Muscle layer of colon (tissue), 2 donors: ENCODE data around the gene CAV1.

Source experiments
- H3K27ac ChIP-seq: one replicate; pipeline ENCODE4 v1.7.0; 2013; ENCODE audit warnings: low read depth, mild to moderate bottlenecking, low read length, moderate library complexity
- H3K27me3 ChIP-seq, 2 donors: one replicate each; pipeline ENCODE4 v1.7.0; 2013; ENCODE audit warnings: low read length in 2 of 2, mild to moderate bottlenecking in 2 of 2; ENCODE audit not compliant: insufficient read depth in 2 of 2, control insufficient read depth in 1 of 2
- H3K36me3 ChIP-seq: one replicate; pipeline ENCODE4 v1.7.0; 2013; ENCODE audit warnings: mild to moderate bottlenecking, low read length; ENCODE audit not compliant: insufficient read depth
- H3K4me1 ChIP-seq: one replicate; pipeline ENCODE4 v1.7.0; 2013; ENCODE audit warnings: mild to moderate bottlenecking, low read length; ENCODE audit not compliant: insufficient read depth
- H3K4me3 ChIP-seq, 2 donors: one replicate each; pipeline ENCODE4 v1.7.0; 2013; ENCODE audit warnings: low read length in 2 of 2, low read depth in 1 of 2, mild to moderate bottlenecking in 1 of 2, moderate library complexity in 1 of 2
- H3K9ac ChIP-seq: one replicate; pipeline ENCODE4 v1.7.0; 2013; ENCODE audit warnings: low read length
- H3K9me3 ChIP-seq: one replicate; pipeline ENCODE4 v1.7.0; 2013; ENCODE audit warnings: mild to moderate bottlenecking, low read length
- donor health status: abdominal sarcoma.
- donor health status: Adenocarcinoma of cecum.

CAV1 gene

GRCh38 chr7:116601426-116601825 lies 76.6 kb downstream of the CAV1 start:
- Histone ChIP-seq H3K36me3 (no peaks in the 10 kb centered on the region), H3K27me3 (no peaks in the 10 kb centered on the region), H3K27ac (no peak overlapping the region), H3K4me3 (no peak overlapping the region), H3K4me1 (no peaks in the 10 kb centered on the region), H3K9ac (no peak overlapping the region), H3K9me3 (no peaks in the 10 kb centered on the region)

DNA sequence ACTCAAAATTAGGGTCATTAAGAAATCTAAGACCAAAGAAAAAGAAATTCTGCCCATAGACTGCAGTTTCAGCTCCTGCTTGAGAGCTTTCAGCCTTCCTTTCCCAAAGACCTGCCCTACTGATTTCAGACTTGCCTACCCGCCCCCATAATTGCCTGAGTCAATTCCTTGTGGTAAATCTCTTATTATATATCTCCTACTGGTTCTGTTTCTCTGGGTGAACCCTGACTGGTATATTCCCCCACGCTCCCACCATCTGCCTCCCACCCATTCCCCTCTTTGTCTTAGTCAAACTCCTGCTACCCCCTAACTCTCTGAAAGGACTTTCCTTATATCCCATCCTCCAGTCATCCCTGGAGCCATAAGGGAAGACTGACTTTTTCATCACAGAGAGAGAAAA lies 82.5 kb downstream of the CAV1 start:
- H3K27me3 ChIP-seq: no peaks in the 10 kb centered on the region
- no peaks in the 10 kb centered on the region for H3K36me3 ChIP-seq
- H3K9ac ChIP-seq: no peak overlapping the region
- no peaks in the 10 kb centered on the region for H3K4me1 ChIP-seq
- no peaks in the 10 kb centered on the region for H3K9me3 ChIP-seq
- H3K4me3 ChIP-seq: no peak overlapping the region
- H3K27ac ChIP-seq: no peak overlapping the region

- H3K36me3 ChIP-seq: no peaks in the 10 kb centered on the region
- H3K4me1 ChIP-seq: no peaks in the 10 kb centered on the region
- no peak overlapping the region for H3K27ac ChIP-seq
- no peak overlapping the region for H3K9ac ChIP-seq
- H3K9me3 ChIP-seq: no peaks in the 10 kb centered on the region
- H3K4me3 ChIP-seq: no peak overlapping the region
- no peaks in the 10 kb centered on the region for H3K27me3 ChIP-seq
Observed at GRCh38 chr7:116610210-116610609, 85.4 kb downstream of the CAV1 start.

DNA sequence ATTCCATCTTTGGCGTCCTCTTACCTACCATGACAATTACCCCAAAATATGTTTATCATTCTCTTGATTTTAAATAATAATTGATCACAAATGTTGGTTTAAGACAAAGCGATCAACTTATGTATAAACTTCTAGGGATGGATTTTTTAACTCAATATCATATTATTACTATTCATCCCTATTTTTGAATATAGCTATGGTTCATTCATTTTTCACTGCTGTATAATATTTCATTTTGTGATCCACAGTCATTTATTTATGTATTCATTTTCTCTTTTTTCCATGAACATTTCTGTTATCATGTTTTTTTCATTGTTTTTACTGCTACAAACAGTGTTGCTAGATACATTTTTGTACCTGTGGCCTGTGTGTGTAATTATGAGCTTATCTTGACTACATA lies 85.9 kb downstream of the CAV1 start:
- Histone ChIP-seq H3K9me3 (no peaks in the 10 kb centered on the region), H3K36me3 (no peaks in the 10 kb centered on the region), H3K4me3 (no peak overlapping the region), H3K4me1 (no peaks in the 10 kb centered on the region), H3K9ac (no peak overlapping the region), H3K27me3 (no peaks in the 10 kb centered on the region), H3K27ac (no peak overlapping the region)
